HEK293 (cell line): Measurements from ENCODE around the gene NANOS2.
A peak's percentile ranks its signal among the peaks of the same experiment; 100 is the strongest.

ENCODE experiments used
- ATF2 ChIP-seq: fragments of 450-650 bp; formaldehyde crosslinking; IDR thresholded peaks from 2 replicates; pipeline ENCODE4 v1.5.1; 2016; ENCODE audit warnings: missing biosample characterization, missing genetic modification characterization, low read depth
- EGR2 ChIP-seq: fragments of 450-650 bp; formaldehyde crosslinking; IDR thresholded peaks from 2 replicates; pipeline ENCODE4 v1.5.1; 2016; ENCODE audit warnings: low read depth, missing biosample characterization, missing genetic modification characterization
- GFI1B ChIP-seq: fragments of 450-650 bp; formaldehyde crosslinking; IDR thresholded peaks from 2 replicates; pipeline ENCODE4 v1.5.1; 2016; ENCODE audit warnings: missing biosample characterization, missing genetic modification characterization
- HIC1 ChIP-seq: fragments of 450-650 bp; formaldehyde crosslinking; IDR thresholded peaks from 2 replicates; pipeline ENCODE4 v1.5.1; 2016; ENCODE audit warnings: missing biosample characterization, missing genetic modification characterization
- SETDB1 ChIP-seq: IDR thresholded peaks from one replicate; pipeline ENCODE4 v1.6.1; 2017; ENCODE audit warnings: mild to moderate bottlenecking, low read length, moderate library complexity, mixed read lengths; ENCODE audit not compliant: insufficient read length
- SP2 ChIP-seq: fragments of 450-650 bp; formaldehyde crosslinking; IDR thresholded peaks from 2 replicates; pipeline ENCODE4 v1.5.1; 2016; ENCODE audit warnings: missing biosample characterization, missing genetic modification characterization
- ZBTB10 ChIP-seq: fragments of 450-650 bp; formaldehyde crosslinking; IDR thresholded peaks from 2 replicates; pipeline ENCODE4 v1.5.1; 2016; ENCODE audit warnings: missing biosample characterization, missing genetic modification characterization
- ZBTB8A ChIP-seq: fragments of 450-650 bp; formaldehyde crosslinking; IDR thresholded peaks from 2 replicates; pipeline ENCODE4 v1.5.1; 2016; ENCODE audit warnings: missing biosample characterization, missing genetic modification characterization
- ZFHX2 ChIP-seq: fragments of 450-650 bp; formaldehyde crosslinking; conservative IDR thresholded peaks from 2 replicates; pipeline ENCODE4 v1.5.1; 2016; ENCODE audit warnings: missing biosample characterization, missing genetic modification characterization
- ZFP69B ChIP-seq: fragments of 450-650 bp; formaldehyde crosslinking; IDR thresholded peaks from 2 replicates; pipeline ENCODE4 v1.5.1; 2016; ENCODE audit warnings: missing biosample characterization, missing genetic modification characterization
- ZNF112 ChIP-seq: fragments of 450-650 bp; formaldehyde crosslinking; IDR thresholded peaks from 2 replicates; pipeline ENCODE4 v1.5.0; 2017; ENCODE audit warnings: missing biosample characterization, missing genetic modification characterization
- ZNF132 ChIP-seq: fragments of 450-650 bp; formaldehyde crosslinking; IDR thresholded peaks from 2 replicates; pipeline ENCODE4 v1.5.1; 2017; ENCODE audit warnings: missing biosample characterization, missing genetic modification characterization, borderline replicate concordance
- ZNF138 ChIP-seq: fragments of 450-650 bp; formaldehyde crosslinking; IDR thresholded peaks from 2 replicates; pipeline ENCODE4 v1.5.1; 2016; ENCODE audit warnings: missing biosample characterization, missing genetic modification characterization, borderline replicate concordance
- ZNF311 ChIP-seq: fragments of 450-650 bp; formaldehyde crosslinking; IDR thresholded peaks from 2 replicates; pipeline ENCODE4 v1.5.1; 2017; ENCODE audit warnings: missing biosample characterization, missing genetic modification characterization, borderline replicate concordance
- ZNF335 ChIP-seq: fragments of 450-650 bp; formaldehyde crosslinking; conservative IDR thresholded peaks from 2 replicates; pipeline ENCODE4 v1.5.1; 2016; ENCODE audit warnings: missing biosample characterization, missing genetic modification characterization
- ZNF398 ChIP-seq: fragments of 450-650 bp; formaldehyde crosslinking; IDR thresholded peaks from 2 replicates; pipeline ENCODE4 v1.5.1; 2017; ENCODE audit warnings: missing biosample characterization, missing genetic modification characterization
- ZNF501 ChIP-seq: fragments of 450-650 bp; formaldehyde crosslinking; IDR thresholded peaks from 2 replicates; pipeline ENCODE4 v1.5.1; 2016; ENCODE audit warnings: missing biosample characterization, missing genetic modification characterization
- ZNF513 ChIP-seq: fragments of 450-650 bp; IDR thresholded peaks from 2 replicates; pipeline ENCODE4 v1.5.1; 2018; ENCODE audit warnings: missing biosample characterization, missing genetic modification characterization
- ZNF518A ChIP-seq: fragments of 450-650 bp; formaldehyde crosslinking; conservative IDR thresholded peaks from 2 replicates; pipeline ENCODE4 v1.5.1; 2016; ENCODE audit warnings: low read depth, missing biosample characterization, missing genetic modification characterization
- ZNF544 ChIP-seq: fragments of 450-650 bp; formaldehyde crosslinking; IDR thresholded peaks from 2 replicates; pipeline ENCODE4 v1.5.0; 2017; ENCODE audit warnings: missing biosample characterization, missing genetic modification characterization
- ZNF645 ChIP-seq: fragments of 450-650 bp; formaldehyde crosslinking; IDR thresholded peaks from 2 replicates; pipeline ENCODE4; 2016; ENCODE audit warnings: missing biosample characterization, missing genetic modification characterization
- ZNF658 ChIP-seq: fragments of 450-650 bp; formaldehyde crosslinking; IDR thresholded peaks from 2 replicates; pipeline ENCODE4; 2016; ENCODE audit warnings: missing biosample characterization, missing genetic modification characterization
- ZNF747 ChIP-seq: fragments of 450-650 bp; formaldehyde crosslinking; IDR thresholded peaks from 2 replicates; pipeline ENCODE4 v1.5.1; 2016; ENCODE audit warnings: missing biosample characterization, missing genetic modification characterization
- ZNF776 ChIP-seq: fragments of 450-650 bp; formaldehyde crosslinking; IDR thresholded peaks from 2 replicates; pipeline ENCODE4 v1.5.0; 2017; ENCODE audit warnings: missing biosample characterization, missing genetic modification characterization, borderline replicate concordance

Gene NANOS2

GRCh38 chr19:45958320-45958719 is 43.7 kb upstream of the NANOS2 start (continued):
- no peak for TF ChIP-seq ZBTB10 (tag by site-specific recombination)
- TF ChIP-seq ZNF518A (tag by site-specific recombination): no peak
- TF ChIP-seq GFI1B (tag by site-specific recombination): no peak
- TF ChIP-seq ZNF501: no peak
- TF ChIP-seq SP2: no peak
- TF ChIP-seq ZNF776 (tag by site-specific recombination): no peak
- no peak for TF ChIP-seq ATF2 (tag by site-specific recombination)
- no peak for TF ChIP-seq ZNF112 (tag by site-specific recombination)
- TF ChIP-seq ZNF138 (tag by site-specific recombination): no peak
- peak; percentile 56 for TF ChIP-seq EGR2
- TF ChIP-seq ZNF311 (tag by site-specific recombination): peak; percentile 26; the same call in 1 of the 2 replicates
- no peak for TF ChIP-seq ZNF398 (tag by site-specific recombination)
- no peak for TF ChIP-seq HIC1 (tag by site-specific recombination)
- TF ChIP-seq ZFHX2 (tag by site-specific recombination): peak; percentile 73
- no peak for TF ChIP-seq ZFP69B (tag by site-specific recombination)
- no peak for TF ChIP-seq ZNF335
- TF ChIP-seq ZNF544 (tag by site-specific recombination): no peak
- no peak for TF ChIP-seq ZNF658 (tag by site-specific recombination)
- TF ChIP-seq ZNF645 (tag by site-specific recombination): no peak
- TF ChIP-seq ZNF132 (tag by site-specific recombination): no peak
- no peak for TF ChIP-seq ZBTB8A (tag by site-specific recombination)
- no peak for TF ChIP-seq SETDB1
- no peak for TF ChIP-seq ZNF513
- TF ChIP-seq ZNF747 (tag by site-specific recombination): 0 out of 2 replicates have a peak, but pooled peaks have one; percentile 65
